CD14-positive monocyte (primary cell): Measurements from ENCODE around the gene RFNG. TPM values are rescaled to one million over a fixed set of nuclear protein-coding genes. Genes with fewer than 3 reads are reported as not detected.

Experiments
- DNase-seq, 3 donors: peaks; one replicate each; pipeline ENCODE4 v3.0.0-alpha.2; 2011 to 2022
- H2AFZ ChIP-seq: 2 replicates; pipeline ENCODE4 v1.6.0; 2012; ENCODE audit warnings: mild to moderate bottlenecking, low read depth, low read length, inconsistent platforms; ENCODE audit not compliant: insufficient read depth, poor library complexity, severe bottlenecking
- H3K27ac ChIP-seq, 2 donors: 1 replicate in 1 of 2; 2 replicates in 1 of 2; pipeline ENCODE4 v1.5.1; 2012 to 2013; ENCODE audit warnings: low read length in 2 of 2, control low read depth in 1 of 2, inconsistent platforms in 1 of 2, low read depth in 1 of 2, mild to moderate bottlenecking in 1 of 2
- H3K27me3 ChIP-seq, 2 donors: one replicate each; pipeline versions ENCODE4 v1.6.0 to v1.6.1; 2011 to 2013; ENCODE audit warnings: low read length in 2 of 2; ENCODE audit not compliant: control insufficient read depth in 2 of 2, insufficient read depth in 2 of 2
- H3K36me3 ChIP-seq, 2 donors: replicated peaks in 1 of 2; 1 replicate in 1 of 2; 2 replicates in 1 of 2; pipeline versions ENCODE4 v1.5.1 to v1.6.1; 2012 to 2013; ENCODE audit warnings: low read length in 2 of 2, control low read depth in 1 of 2, inconsistent platforms in 1 of 2, mild to moderate bottlenecking in 1 of 2; ENCODE audit not compliant: insufficient read depth in 2 of 2, control insufficient read depth in 1 of 2
- H3K4me1 ChIP-seq, 2 donors: 1 replicate in 1 of 2; 2 replicates in 1 of 2; pipeline versions ENCODE4 v1.5.1 to v1.6.1; 2012 to 2013; ENCODE audit warnings: low read length in 2 of 2, control low read depth in 1 of 2, inconsistent platforms in 1 of 2, mild to moderate bottlenecking in 1 of 2, moderate library complexity in 1 of 2; ENCODE audit not compliant: insufficient read depth in 2 of 2, control insufficient read depth in 1 of 2
- H3K4me2 ChIP-seq: replicated peaks from 2 replicates; pipeline ENCODE3; 2012; ENCODE audit warnings: low read length, moderate library complexity, mild to moderate bottlenecking; ENCODE audit not compliant: poor library complexity, severe bottlenecking; ENCODE audit errors: extremely low read depth
- H3K4me3 ChIP-seq, 3 experiments: fragments of 200-600 bp in 1 of 3; sonication (generic) in 1 of 3; replicated peaks in 1 of 3; 1 replicate in 2 of 3; 2 replicates in 1 of 3; pipeline ENCODE4 v1.5.1; 2011 to 2013; ENCODE audit warnings: low read length in 3 of 3, mild to moderate bottlenecking in 3 of 3, control low read depth in 2 of 3, low read depth in 2 of 3, inconsistent platforms in 1 of 3, moderate library complexity in 1 of 3
- H3K79me2 ChIP-seq: 2 replicates; pipeline ENCODE4 v1.6.0; 2012; ENCODE audit warnings: mild to moderate bottlenecking, control low read depth, inconsistent platforms, low read length, moderate library complexity; ENCODE audit not compliant: insufficient read depth
- H3K9ac ChIP-seq: 2 replicates; pipeline ENCODE4 v1.6.0; 2017; ENCODE audit warnings: low read length, mild to moderate bottlenecking; ENCODE audit not compliant: insufficient read depth, poor library complexity, severe bottlenecking
- H3K9me3 ChIP-seq, 2 donors: replicated peaks in 1 of 2; 1 replicate in 1 of 2; 2 replicates in 1 of 2; pipeline versions ENCODE4 v1.5.1 to v1.6.1; 2012 to 2013; ENCODE audit warnings: low read length in 2 of 2, control low read depth in 1 of 2; ENCODE audit not compliant: control insufficient read depth in 1 of 2, insufficient read depth in 1 of 2
- H4K20me1 ChIP-seq: 2 replicates; pipeline ENCODE4 v1.6.0; 2012; ENCODE audit warnings: mild to moderate bottlenecking, low read length, control low read depth, moderate library complexity; ENCODE audit not compliant: insufficient read depth
- H3K27ac Mint-ChIP-seq, 7 donors: one replicate each; pipeline ENCODE4 v1.8.0; 2020; ENCODE audit warnings: mild to moderate bottlenecking in 7 of 7, mixed read lengths in 7 of 7, moderate library complexity in 6 of 7, inconsistent platforms in 2 of 7
- H3K27me3 Mint-ChIP-seq, 3 donors: one replicate each; pipeline ENCODE4 v1.8.0; 2021 to 2022; ENCODE audit warnings: low read depth in 3 of 3, mild to moderate bottlenecking in 3 of 3, mixed read lengths in 3 of 3, moderate library complexity in 3 of 3, inconsistent platforms in 1 of 3
- H3K36me3 Mint-ChIP-seq, 2 donors: one replicate each; pipeline ENCODE4 v1.8.0; 2020; ENCODE audit warnings: mixed read lengths in 2 of 2, inconsistent platforms in 1 of 2, mild to moderate bottlenecking in 1 of 2
- H3K4me1 Mint-ChIP-seq: one replicate; pipeline ENCODE4 v1.8.0; 2020; ENCODE audit warnings: mild to moderate bottlenecking, mixed read lengths
- H3K4me3 Mint-ChIP-seq, 2 donors: one replicate each; pipeline ENCODE4 v1.8.0; 2020; ENCODE audit warnings: mild to moderate bottlenecking in 2 of 2, mixed read lengths in 2 of 2, moderate library complexity in 1 of 2
- H3K9me3 Mint-ChIP-seq, 7 donors: one replicate each; pipeline ENCODE4 v1.8.0; 2020 to 2022; ENCODE audit warnings: mixed read lengths in 7 of 7, mild to moderate bottlenecking in 6 of 7, moderate library complexity in 6 of 7, inconsistent platforms in 2 of 7
- WGBS: methylation state at CpG from one replicate; pipeline ENCODE4 v1.1.5; 2013; ENCODE audit warnings: missing lambda C conversion rate; ENCODE audit not compliant: insufficient coverage; 5-methylcytosine and 5-hydroxymethylcytosine counted together
- intact Hi-C, 2 donors: fragments of 100-400 bp; cut with micrococcal nuclease; formaldehyde crosslinking; loops; one replicate each; pipeline versions ENCODE4 v1.15.0 to v1.15.1; 2023
- polyA plus RNA-seq, 3 donors: library from polyadenylated mRNA; depleted of rRNA in 1 of 3; unstranded in 2 of 3; stranded (reverse) in 1 of 3; fragments of 300-500 nt in 2 of 3; fragments of >200 nt in 1 of 3; fragmentation: Illumina TruSeq in 2 of 3; gene quantifications; 1 replicate in 2 of 3; 2 replicates in 1 of 3; pipeline ENCODE4 v1.2.3, GENCODE V29; 2012 to 2021
- TF ChIP-seq, protein P1 (sequence below): fragments of 200-600 bp; IDR thresholded peaks from one replicate; pipeline ENCODE4 v1.8.0; 2022; ENCODE audit warnings: antibody characterized with exemption, mild to moderate bottlenecking

The RFNG gene
- polyA plus RNA-seq, 3 donors = 1.5 to 32.4 (median 4.1) TPM

DNA sequence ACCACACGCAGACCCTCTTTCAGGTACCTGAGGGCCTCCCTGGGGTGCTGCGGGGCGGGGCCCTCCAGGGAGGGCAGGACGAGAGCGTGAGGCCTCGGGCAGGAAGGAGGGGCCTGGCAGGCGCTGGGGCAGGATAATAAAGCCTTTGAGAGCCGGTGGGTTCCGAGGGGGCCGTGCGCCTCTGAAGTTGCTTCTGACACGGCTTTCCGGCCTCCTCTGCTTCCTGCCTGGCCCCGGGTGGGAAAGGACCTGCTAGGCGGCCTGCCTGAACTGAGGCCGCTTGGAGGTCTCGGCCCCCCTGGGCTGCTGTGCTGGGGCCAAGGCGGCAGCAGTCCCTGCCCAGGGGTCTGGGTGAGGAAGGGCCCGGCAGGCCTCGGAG, 39.4 kb downstream of the RFNG start:
- intact Hi-C loops = no loop called here
- Mint-ChIP-seq H3K27ac (no peak overlapping the region), H3K9me3 (no peaks in the 10 kb centered on the region), H3K4me3 (no peak overlapping the region), H3K4me1 (no peaks in the 10 kb centered on the region), H3K27me3 (peaks cover 0 to 2% (median 2%) of the 10 kb centered on the region in 3 donors), H3K36me3 (peaks cover 2 to 16% of the 10 kb centered on the region in 2 donors)
- Histone ChIP-seq H4K20me1 (no peaks in the 10 kb centered on the region), H3K4me2 (no peak overlapping the region), H3K27me3 (no peaks in the 10 kb centered on the region), H3K4me1 (no peaks in the 10 kb centered on the region), H3K9ac (no peak overlapping the region), H3K4me3 (no peak overlapping the region), H2AFZ (no peak overlapping the region), H3K79me2 (no peaks in the 10 kb centered on the region), H3K36me3 (peaks cover 9 to 11% of the 10 kb centered on the region in 2 donors), H3K27ac (no peak overlapping the region), H3K9me3 (no peaks in the 10 kb centered on the region)
- DNase-seq = no peak
- TF ChIP-seq, protein P1, sequence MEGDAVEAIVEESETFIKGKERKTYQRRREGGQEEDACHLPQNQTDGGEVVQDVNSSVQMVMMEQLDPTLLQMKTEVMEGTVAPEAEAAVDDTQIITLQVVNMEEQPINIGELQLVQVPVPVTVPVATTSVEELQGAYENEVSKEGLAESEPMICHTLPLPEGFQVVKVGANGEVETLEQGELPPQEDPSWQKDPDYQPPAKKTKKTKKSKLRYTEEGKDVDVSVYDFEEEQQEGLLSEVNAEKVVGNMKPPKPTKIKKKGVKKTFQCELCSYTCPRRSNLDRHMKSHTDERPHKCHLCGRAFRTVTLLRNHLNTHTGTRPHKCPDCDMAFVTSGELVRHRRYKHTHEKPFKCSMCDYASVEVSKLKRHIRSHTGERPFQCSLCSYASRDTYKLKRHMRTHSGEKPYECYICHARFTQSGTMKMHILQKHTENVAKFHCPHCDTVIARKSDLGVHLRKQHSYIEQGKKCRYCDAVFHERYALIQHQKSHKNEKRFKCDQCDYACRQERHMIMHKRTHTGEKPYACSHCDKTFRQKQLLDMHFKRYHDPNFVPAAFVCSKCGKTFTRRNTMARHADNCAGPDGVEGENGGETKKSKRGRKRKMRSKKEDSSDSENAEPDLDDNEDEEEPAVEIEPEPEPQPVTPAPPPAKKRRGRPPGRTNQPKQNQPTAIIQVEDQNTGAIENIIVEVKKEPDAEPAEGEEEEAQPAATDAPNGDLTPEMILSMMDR = no peak
- 81% methylated on average over 18 of the region's 20 CpGs for WGBS

DNA sequence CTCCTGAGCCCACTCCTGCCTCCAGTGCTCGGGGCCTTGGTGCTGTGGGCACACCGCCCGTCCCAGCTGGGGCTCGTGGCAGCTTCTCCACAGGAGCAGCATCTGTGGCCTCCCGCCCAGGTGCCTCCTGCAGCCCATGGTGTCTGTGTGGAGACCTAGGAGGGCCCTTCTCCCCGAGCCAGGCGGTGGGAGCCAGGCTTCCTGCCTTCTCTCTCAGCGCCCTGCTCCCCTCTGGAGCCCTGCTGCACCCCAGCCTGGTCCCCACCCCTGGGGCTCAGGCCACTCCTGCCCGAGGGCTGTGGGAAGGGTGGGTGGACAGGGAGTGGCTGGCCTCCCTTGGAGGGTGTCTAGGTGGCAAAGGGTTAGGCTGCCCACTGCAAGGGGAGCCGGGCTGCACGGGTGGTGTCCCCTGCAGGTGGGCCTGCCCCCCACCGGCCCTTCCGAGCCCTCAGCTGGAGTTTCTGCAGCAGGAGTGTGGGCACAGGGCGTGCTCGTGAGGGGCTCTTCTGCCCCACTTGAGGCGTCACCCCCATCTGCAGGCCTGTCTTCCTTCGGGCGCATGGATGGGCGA, 39.9 kb downstream of the RFNG start:
- intact Hi-C loops = no loop called here
- DNase-seq = no peak
- no peaks in the 10 kb centered on the region for H3K9me3 Mint-ChIP-seq
- 96% methylated on average over 16 of the region's 19 CpGs for WGBS
- no peaks in the 10 kb centered on the region for H4K20me1 ChIP-seq
- H3K27ac ChIP-seq = no peak overlapping the region
- H2AFZ ChIP-seq = no peak overlapping the region
- H3K27ac Mint-ChIP-seq = no peak overlapping the region
- no peak overlapping the region for H3K4me2 ChIP-seq
- no peak overlapping the region for H3K9ac ChIP-seq
- H3K36me3 ChIP-seq = peaks cover 9 to 11% of the 10 kb centered on the region in 2 donors
- no peaks in the 10 kb centered on the region for H3K9me3 ChIP-seq
- H3K4me3 ChIP-seq = no peak overlapping the region
- H3K27me3 ChIP-seq = no peaks in the 10 kb centered on the region
- no peaks in the 10 kb centered on the region for H3K4me1 ChIP-seq
- TF ChIP-seq, protein P1 = no peak
- peaks cover 0 to 2% (median 2%) of the 10 kb centered on the region in 3 donors for H3K27me3 Mint-ChIP-seq
- peaks cover 2 to 14% of the 10 kb centered on the region in 2 donors for H3K36me3 Mint-ChIP-seq
- no peaks in the 10 kb centered on the region for H3K79me2 ChIP-seq
- H3K4me1 Mint-ChIP-seq = no peaks in the 10 kb centered on the region
- no peak overlapping the region for H3K4me3 Mint-ChIP-seq
